Upper lobe of right lung (tissue), 1 donor: ENCODE results near the gene PRKCE. TPM values are rescaled to one million over a fixed set of nuclear protein-coding genes. Genes with fewer than 3 reads are reported as not detected.

Experiments
- ATAC-seq: fragments of 200-7000 bp; cut with Tn5 transposase; one replicate; pipeline ENCODE4 v1.9.1; 2020; ENCODE audit warnings: mild to moderate bottlenecking, moderate library complexity
- DNase-seq: peaks from one replicate; pipeline ENCODE4 v3.0.0-alpha.2; 2020
- H3K27ac ChIP-seq: fragments of 200-600 bp; one replicate; pipeline ENCODE4 v1.8.0; 2022
- H3K27me3 ChIP-seq: fragments of 200-600 bp; one replicate; pipeline ENCODE4 v1.8.0; 2022; ENCODE audit warnings: mild to moderate bottlenecking
- H3K36me3 ChIP-seq: fragments of 200-600 bp; one replicate; pipeline ENCODE4 v1.8.0; 2022
- H3K4me1 ChIP-seq: fragments of 200-600 bp; one replicate; pipeline ENCODE4 v1.8.0; 2022
- H3K4me3 ChIP-seq: fragments of 200-600 bp; one replicate; pipeline ENCODE4 v1.8.0; 2022; ENCODE audit warnings: mild to moderate bottlenecking
- H3K9me3 ChIP-seq: fragments of 200-600 bp; one replicate; pipeline ENCODE4 v1.8.0; 2022
- CTCF ChIP-seq: fragments of 200-600 bp; IDR thresholded peaks from one replicate; pipeline ENCODE4 v1.8.0; 2022; ENCODE audit warnings: antibody characterized with exemption
- intact Hi-C: fragments of 100-400 bp; cut with DNase I; formaldehyde crosslinking; loops from one replicate; pipeline ENCODE4 v1.11.0; 2022
- total RNA-seq: library from RNA; stranded (reverse); fragmentation: NEBNext Ultra II Directional; extraction: Animal tissue kit (Norgen Biotek cat#: 25700); gene quantifications from one replicate; pipeline ENCODE4 v1.2.1, GENCODE V29; 2021
- donor health status: DM: no; HTN: yes; CAD: no; lungs with severe emphysema.

The PRKCE gene
- total RNA-seq, 1 donor from 2014 or later = 65.6 TPM

GRCh38 chr2:45849491-45850283 is 198.2 kb downstream of the PRKCE start:
- ATAC-seq (no peak), DNase-seq (no peak)
- Histone ChIP-seq H3K4me1 (peaks cover 1% of the 10 kb centered on the region), H3K4me3 (no peak overlapping the region), H3K36me3 (no peaks in the 10 kb centered on the region), H3K9me3 (no peaks in the 10 kb centered on the region), H3K27ac (no peak overlapping the region), H3K27me3 (no peaks in the 10 kb centered on the region)
- intact Hi-C loops = no loop called here
- TF ChIP-seq CTCF = no peak

- no peak for ATAC-seq
- Histone ChIP-seq H3K36me3 (no peaks in the 10 kb centered on the region), H3K27me3 (no peaks in the 10 kb centered on the region), H3K4me1 (no peaks in the 10 kb centered on the region), H3K9me3 (no peaks in the 10 kb centered on the region), H3K27ac (no peak overlapping the region), H3K4me3 (no peak overlapping the region)
- no peak for DNase-seq
- intact Hi-C loops = no loop called here
- no peak for TF ChIP-seq CTCF
These were observed 199.1 kb downstream of the PRKCE start for GRCh38 chr2:45850558-45850957.

GRCh38 chr2:45851111-45851510 is 199.6 kb downstream of the PRKCE start:
- Histone ChIP-seq H3K27ac (no peak overlapping the region), H3K36me3 (no peaks in the 10 kb centered on the region), H3K9me3 (no peaks in the 10 kb centered on the region), H3K4me3 (no peak overlapping the region), H3K4me1 (no peaks in the 10 kb centered on the region), H3K27me3 (no peaks in the 10 kb centered on the region)
- no peak for TF ChIP-seq CTCF
- ATAC-seq (no peak), DNase-seq (no peak)
- intact Hi-C loops = no loop called here

- H3K36me3 ChIP-seq = no peaks in the 10 kb centered on the region
- intact Hi-C loops = no loop called here
- H3K4me3 ChIP-seq = no peak overlapping the region
- DNase-seq (no peak), ATAC-seq (no peak)
- no peaks in the 10 kb centered on the region for H3K9me3 ChIP-seq
- no peak for TF ChIP-seq CTCF
- no peak overlapping the region for H3K27ac ChIP-seq
- no peaks in the 10 kb centered on the region for H3K27me3 ChIP-seq
- H3K4me1 ChIP-seq = no peaks in the 10 kb centered on the region
These were observed 200.3 kb downstream of the PRKCE start for GRCh38 chr2:45851576-45852304.

- H3K4me3 ChIP-seq = no peak overlapping the region
- ATAC-seq (no peak), DNase-seq (no peak)
- H3K4me1 ChIP-seq = no peaks in the 10 kb centered on the region
- TF ChIP-seq CTCF = no peak
- intact Hi-C loops = no loop called here
- no peaks in the 10 kb centered on the region for H3K27me3 ChIP-seq
- H3K9me3 ChIP-seq = no peaks in the 10 kb centered on the region
- no peak overlapping the region for H3K27ac ChIP-seq
- no peaks in the 10 kb centered on the region for H3K36me3 ChIP-seq
These were observed 201.1 kb downstream of the PRKCE start for GRCh38 chr2:45852450-45853150.
